LNCaP clone FGC (cell line): Measurements from ENCODE around the gene ACTN1.

Source experiments
- DNase-seq: peaks from one replicate; pipeline ENCODE4 v3.0.0-alpha.2; 2011; ENCODE audit warnings: low read depth
- H3K4me3 ChIP-seq: 2 replicates; pipeline ENCODE4 v1.5.1; 2011; ENCODE audit warnings: mild to moderate bottlenecking, low read depth, low read length, control low read depth
- CTCF ChIP-seq: IDR thresholded peaks from 2 replicates; pipeline ENCODE4 v1.5.1; 2012; ENCODE audit warnings: mild to moderate bottlenecking; ENCODE audit not compliant: control insufficient read depth, insufficient read depth; ENCODE audit errors: extremely low read depth

ACTN1 gene

GRCh38 chr14:68926236-68926635, 52.9 kb downstream of the ACTN1 start:
- TF ChIP-seq CTCF = no peak
- DNase-seq = no peak

GRCh38 chr14:68925373-68925772, 53.7 kb downstream of the ACTN1 start:
- no peak for DNase-seq
- no peak for TF ChIP-seq CTCF
- no peak overlapping the region for H3K4me3 ChIP-seq

More at GRCh38 chr14:68926236-68926635, 52.9 kb downstream of the ACTN1 start:
- no peak overlapping the region for H3K4me3 ChIP-seq

- no peak overlapping the region for H3K4me3 ChIP-seq
- no peak for DNase-seq
- no peak for TF ChIP-seq CTCF
These were observed 54.6 kb downstream of the ACTN1 start for GRCh38 chr14:68924186-68925158.

- TF ChIP-seq CTCF = no peak
- DNase-seq = no peak
- no peak overlapping the region for H3K4me3 ChIP-seq
These were observed 56.2 kb downstream of the ACTN1 start for GRCh38 chr14:68922886-68923285.

- no peak overlapping the region for H3K4me3 ChIP-seq
- TF ChIP-seq CTCF = no peak
- DNase-seq = no peak
These were observed 56.9 kb downstream of the ACTN1 start for GRCh38 chr14:68922201-68922621.

- no peak overlapping the region for H3K4me3 ChIP-seq
- DNase-seq = no peak
- no peak for TF ChIP-seq CTCF
These were observed 57.4 kb downstream of the ACTN1 start for GRCh38 chr14:68921666-68922065.
